ENCODE data around the gene ZNF775.

ZNF775 gene

GRCh38 chr7:150361807-150362621, 17.1 kb upstream of the ZNF775 start:
- Histone ChIP-seq H3K9me3 (ENCODE audit: control insufficient read depth, low read length) (no peaks in the 10 kb centered on the region), H3K27me3 (replicated peaks; ENCODE audit: control insufficient read depth, insufficient read depth, low read length) (no peaks in the 10 kb centered on the region), H3K4me1 (ENCODE audit: control insufficient read depth, insufficient read depth, low read length) (peaks cover 10% of the 10 kb centered on the region), H3K36me3 (ENCODE audit: control insufficient read depth, insufficient read depth, low read length, severe bottlenecking) (no peaks in the 10 kb centered on the region), H3K4me3 (ENCODE audit: low read length) (no peak overlapping the region), H3K9ac (ENCODE audit: low read length) (no peak overlapping the region)
- no peak for DNase-seq (ENCODE audit: low read depth)

- H3K9me3 ChIP-seq (ENCODE audit: control insufficient read depth, low read length): no peaks in the 10 kb centered on the region
- no peaks in the 10 kb centered on the region for H3K36me3 ChIP-seq (ENCODE audit: control insufficient read depth, insufficient read depth, low read length, severe bottlenecking)
- H3K4me1 ChIP-seq (ENCODE audit: control insufficient read depth, insufficient read depth, low read length): no peaks in the 10 kb centered on the region
- no peaks in the 10 kb centered on the region for H3K27me3 ChIP-seq (replicated peaks; ENCODE audit: control insufficient read depth, insufficient read depth, low read length)
- H3K9ac ChIP-seq (ENCODE audit: low read length): no peak overlapping the region
- DNase-seq (ENCODE audit: low read depth): no peak
- no peak overlapping the region for H3K4me3 ChIP-seq (ENCODE audit: low read length)
Observed at GRCh38 chr7:150363370-150363769, 15.8 kb upstream of the ZNF775 start.

GRCh38 chr7:150363872-150364271, 15.3 kb upstream of the ZNF775 start:
- Histone ChIP-seq H3K27me3 (replicated peaks; ENCODE audit: control insufficient read depth, insufficient read depth, low read length) (no peaks in the 10 kb centered on the region), H3K36me3 (ENCODE audit: control insufficient read depth, insufficient read depth, low read length, severe bottlenecking) (no peaks in the 10 kb centered on the region), H3K9ac (ENCODE audit: low read length) (no peak overlapping the region), H3K4me1 (ENCODE audit: control insufficient read depth, insufficient read depth, low read length) (no peaks in the 10 kb centered on the region), H3K4me3 (ENCODE audit: low read length) (no peak overlapping the region), H3K9me3 (ENCODE audit: control insufficient read depth, low read length) (no peaks in the 10 kb centered on the region)
- no peak for DNase-seq (ENCODE audit: low read depth)

- H3K4me3 ChIP-seq (ENCODE audit: low read length): no peak overlapping the region
- no peaks in the 10 kb centered on the region for H3K27me3 ChIP-seq (replicated peaks; ENCODE audit: control insufficient read depth, insufficient read depth, low read length)
- no peaks in the 10 kb centered on the region for H3K36me3 ChIP-seq (ENCODE audit: control insufficient read depth, insufficient read depth, low read length, severe bottlenecking)
- peaks cover 10% of the 10 kb centered on the region for H3K4me1 ChIP-seq (ENCODE audit: control insufficient read depth, insufficient read depth, low read length)
- DNase-seq (ENCODE audit: low read depth): no peak
- H3K9me3 ChIP-seq (ENCODE audit: control insufficient read depth, low read length): no peaks in the 10 kb centered on the region
- H3K9ac ChIP-seq (ENCODE audit: low read length): no peak overlapping the region
Observed at GRCh38 chr7:150365194-150365593, 13.9 kb upstream of the ZNF775 start.

GRCh38 chr7:150365673-150366398, 13.3 kb upstream of the ZNF775 start:
- no peak for DNase-seq (ENCODE audit: low read depth)
- no peak overlapping the region for H3K4me3 ChIP-seq (ENCODE audit: low read length)
- H3K27me3 ChIP-seq (replicated peaks; ENCODE audit: control insufficient read depth, insufficient read depth, low read length): no peaks in the 10 kb centered on the region
- H3K36me3 ChIP-seq (ENCODE audit: control insufficient read depth, insufficient read depth, low read length, severe bottlenecking): no peaks in the 10 kb centered on the region
- H3K9ac ChIP-seq (ENCODE audit: low read length): no peak overlapping the region
- H3K9me3 ChIP-seq (ENCODE audit: control insufficient read depth, low read length): no peaks in the 10 kb centered on the region
- H3K4me1 ChIP-seq (ENCODE audit: control insufficient read depth, insufficient read depth, low read length): peaks cover 17% of the 10 kb centered on the region

GRCh38 chr7:150367677-150368095, 11.4 kb upstream of the ZNF775 start:
- no peaks in the 10 kb centered on the region for H3K27me3 ChIP-seq (replicated peaks; ENCODE audit: control insufficient read depth, insufficient read depth, low read length)
- H3K4me3 ChIP-seq (ENCODE audit: low read length): peak overlapping the region; percentile 97
- H3K4me1 ChIP-seq (ENCODE audit: control insufficient read depth, insufficient read depth, low read length): peaks cover 23% of the 10 kb centered on the region
- DNase-seq (ENCODE audit: low read depth): no peak
- H3K9ac ChIP-seq (ENCODE audit: low read length): peak overlapping the region; percentile 93
- H3K9me3 ChIP-seq (ENCODE audit: control insufficient read depth, low read length): no peaks in the 10 kb centered on the region
- H3K36me3 ChIP-seq (ENCODE audit: control insufficient read depth, insufficient read depth, low read length, severe bottlenecking): peaks cover 4% of the 10 kb centered on the region

GRCh38 chr7:150368096-150368883, 10.8 kb upstream of the ZNF775 start, which contains the start of gene REPIN1:
TSS of gene REPIN1 (plus strand) at chr7:150368822. CDS start at chr7:150369712, 890 bp downstream.
- H3K4me3 ChIP-seq (ENCODE audit: low read length): peak within 1 kb of the TSS; percentile 97
- H3K9ac ChIP-seq (ENCODE audit: low read length): peak within 1 kb of the TSS; percentile 93
- peaks cover 10% of the 10 kb centered on the region for H3K36me3 ChIP-seq (ENCODE audit: control insufficient read depth, insufficient read depth, low read length, severe bottlenecking)
- no peaks in the 10 kb centered on the region for H3K27me3 ChIP-seq (replicated peaks; ENCODE audit: control insufficient read depth, insufficient read depth, low read length)
- peak; percentile 87 for DNase-seq (ENCODE audit: low read depth)
- H3K9me3 ChIP-seq (ENCODE audit: control insufficient read depth, low read length): no peaks in the 10 kb centered on the region
- peaks cover 23% of the 10 kb centered on the region for H3K4me1 ChIP-seq (ENCODE audit: control insufficient read depth, insufficient read depth, low read length)

GRCh38 chr7:150368884-150369747, 10.0 kb upstream of the ZNF775 start:
- no peaks in the 10 kb centered on the region for H3K27me3 ChIP-seq (replicated peaks; ENCODE audit: control insufficient read depth, insufficient read depth, low read length)
- H3K4me1 ChIP-seq (ENCODE audit: control insufficient read depth, insufficient read depth, low read length): peaks cover 23% of the 10 kb centered on the region
- peak; percentile 73 for DNase-seq (ENCODE audit: low read depth)
- H3K4me3 ChIP-seq (ENCODE audit: low read length): peak overlapping the region; percentile 97
- peak overlapping the region; percentile 93 for H3K9ac ChIP-seq (ENCODE audit: low read length)
- H3K36me3 ChIP-seq (ENCODE audit: control insufficient read depth, insufficient read depth, low read length, severe bottlenecking): peaks cover 18% of the 10 kb centered on the region
- H3K9me3 ChIP-seq (ENCODE audit: control insufficient read depth, low read length): no peaks in the 10 kb centered on the region

GRCh38 chr7:150369748-150370501, 9.2 kb upstream of the ZNF775 start:
- peaks cover 21% of the 10 kb centered on the region for H3K36me3 ChIP-seq (ENCODE audit: control insufficient read depth, insufficient read depth, low read length, severe bottlenecking)

GRCh38 chr7:150370612-150371071, 8.5 kb upstream of the ZNF775 start:
- H3K4me1 ChIP-seq (ENCODE audit: control insufficient read depth, insufficient read depth, low read length): peaks cover 23% of the 10 kb centered on the region
- H3K36me3 ChIP-seq (ENCODE audit: control insufficient read depth, insufficient read depth, low read length, severe bottlenecking): peaks cover 21% of the 10 kb centered on the region
- no peaks in the 10 kb centered on the region for H3K9me3 ChIP-seq (ENCODE audit: control insufficient read depth, low read length)
- DNase-seq (ENCODE audit: low read depth): peak; percentile 69
- H3K9ac ChIP-seq (ENCODE audit: low read length): peak overlapping the region; percentile 93
- peak overlapping the region; percentile 97 for H3K4me3 ChIP-seq (ENCODE audit: low read length)
- no peaks in the 10 kb centered on the region for H3K27me3 ChIP-seq (replicated peaks; ENCODE audit: control insufficient read depth, insufficient read depth, low read length)

More at GRCh38 chr7:150369748-150370501, 9.2 kb upstream of the ZNF775 start:
- Histone ChIP-seq H3K9ac (ENCODE audit: low read length) (peak overlapping the region; percentile 93), H3K27me3 (replicated peaks; ENCODE audit: control insufficient read depth, insufficient read depth, low read length) (no peaks in the 10 kb centered on the region), H3K4me3 (ENCODE audit: low read length) (peak overlapping the region; percentile 97), H3K9me3 (ENCODE audit: control insufficient read depth, low read length) (no peaks in the 10 kb centered on the region), H3K4me1 (ENCODE audit: control insufficient read depth, insufficient read depth, low read length) (peaks cover 23% of the 10 kb centered on the region)
- DNase-seq (ENCODE audit: low read depth): peak; percentile 28

Measured in adipocyte (in vitro differentiated cells).